GM23338 (cell line): Measurements from ENCODE around the gene DLG2. TPM values are rescaled to one million over a fixed set of nuclear protein-coding genes. Genes with fewer than 3 reads are reported as not detected.
A peak's percentile ranks its signal among the peaks of the same experiment; 100 is the strongest.

Experiments
- ATAC-seq: fragments of 200-7000 bp; cut with Tn5 transposase; 3 replicates; pipeline ENCODE4 v1.9.1; 2020
- DNase-seq: peaks from one replicate; pipeline ENCODE4 v3.0.0-alpha.2; 2015; ENCODE audit warnings: low spot score
- H2AFZ ChIP-seq: fragments of 200-600 bp; sonication (generic); 2 replicates; pipeline ENCODE4 v1.8.0; 2016; ENCODE audit warnings: antibody characterized with exemption, mild to moderate bottlenecking, moderate library complexity
- H3F3A ChIP-seq: fragments of 200-600 bp; sonication (generic); replicated peaks from 2 replicates; pipeline ENCODE4 v1.8.0; 2017; ENCODE audit warnings: antibody characterized with exemption, mixed run types, low read depth
- H3K27ac ChIP-seq: fragments of 200-600 bp; sonication (generic); 2 replicates; pipeline ENCODE4 v1.6.1; 2016; ENCODE audit warnings: low read depth
- H3K27me3 ChIP-seq: fragments of 200-600 bp; sonication (generic); 2 replicates; pipeline ENCODE4 v1.8.0; 2016; ENCODE audit warnings: mild to moderate bottlenecking, mixed run types, moderate library complexity; ENCODE audit not compliant: insufficient read depth
- H3K36me3 ChIP-seq: fragments of 200-600 bp; sonication (generic); 2 replicates; pipeline ENCODE4 v1.8.0; 2016; ENCODE audit warnings: mild to moderate bottlenecking; ENCODE audit not compliant: insufficient read depth
- H3K4me1 ChIP-seq: fragments of 200-600 bp; sonication (generic); 2 replicates; pipeline ENCODE4 v1.8.0; 2016; ENCODE audit warnings: mild to moderate bottlenecking, moderate library complexity; ENCODE audit not compliant: insufficient read depth
- H3K4me2 ChIP-seq: fragments of 200-600 bp; sonication (generic); 2 replicates; pipeline ENCODE4 v1.7.1; 2017; ENCODE audit warnings: mixed run types
- H3K4me3 ChIP-seq: fragments of 200-600 bp; sonication (generic); 2 replicates; pipeline ENCODE4 v1.6.1; 2016; ENCODE audit warnings: mixed run types
- H3K79me2 ChIP-seq: fragments of 200-600 bp; sonication (generic); replicated peaks from 2 replicates; pipeline ENCODE4 v1.8.0; 2017; ENCODE audit warnings: mild to moderate bottlenecking; ENCODE audit not compliant: insufficient read depth
- H3K9me2 ChIP-seq: fragments of 200-600 bp; sonication (generic); 2 replicates; pipeline ENCODE4 v1.8.0; 2017; ENCODE audit not compliant: insufficient read depth
- H4K20me1 ChIP-seq: fragments of 200-600 bp; sonication (generic); replicated peaks from 2 replicates; pipeline ENCODE4 v1.8.0; 2017; ENCODE audit warnings: mild to moderate bottlenecking; ENCODE audit not compliant: insufficient read depth
- H3K27ac Mint-ChIP-seq: 2 replicates; pipeline ENCODE4 v1.8.0; 2020; ENCODE audit warnings: inconsistent platforms, mild to moderate bottlenecking, moderate library complexity, mixed read lengths
- H3K27me3 Mint-ChIP-seq: 3 replicates; pipeline ENCODE4 v1.8.0; 2022; ENCODE audit warnings: low read depth, mild to moderate bottlenecking, moderate library complexity, mixed read lengths, inconsistent platforms; ENCODE audit not compliant: insufficient read depth, poor library complexity
- H3K36me3 Mint-ChIP-seq: 3 replicates; pipeline ENCODE4 v1.8.0; 2021; ENCODE audit warnings: low read depth, mild to moderate bottlenecking, inconsistent platforms, moderate library complexity, mixed read lengths
- H3K4me1 Mint-ChIP-seq: 3 replicates; pipeline ENCODE4 v1.8.0; 2020; ENCODE audit warnings: mild to moderate bottlenecking, inconsistent platforms, mixed read lengths
- H3K4me3 Mint-ChIP-seq: 3 replicates; pipeline ENCODE4 v1.8.0; 2021; ENCODE audit warnings: moderate library complexity, mild to moderate bottlenecking, inconsistent platforms, mixed read lengths
- H3K9me3 Mint-ChIP-seq: 3 replicates; pipeline ENCODE4 v1.8.0; 2020; ENCODE audit warnings: moderate library complexity, mild to moderate bottlenecking, inconsistent platforms, mixed read lengths
- CTCF ChIP-seq, 2 experiments: fragments of 200-600 bp in 1 of 2; sonication (generic) in 1 of 2; conservative IDR thresholded peaks; 2 replicates each; pipeline versions ENCODE4 v1.5.1 to v1.6.1; 2016 to 2017; ENCODE audit warnings: antibody characterized with exemption in 2 of 2, low read depth in 2 of 2, mild to moderate bottlenecking in 2 of 2, moderate library complexity in 1 of 2
- EZH2 ChIP-seq: fragments of 200-600 bp; sonication (generic); IDR thresholded peaks from one replicate; pipeline ENCODE4 v1.8.0; 2017; ENCODE audit warnings: antibody characterized with exemption, mild to moderate bottlenecking, low read depth; ENCODE audit not compliant: unreplicated experiment
- NANOG ChIP-seq: IDR thresholded peaks from 2 replicates; pipeline ENCODE4 v1.6.1; 2016; ENCODE audit warnings: antibody characterized with exemption, borderline replicate concordance
- ZNF331 ChIP-seq: fragments of 250-450 bp; sonication (Bioruptor Pico); IDR thresholded peaks from 2 replicates; pipeline ENCODE4 v1.5.0; 2020; ENCODE audit warnings: low read depth, mild to moderate bottlenecking, moderate library complexity
- polyA plus RNA-seq: library from polyadenylated mRNA; unstranded; fragments of >200 nt; fragmentation: Nextera tagmentation; extraction: Ambion mirVana; gene quantifications from 2 replicates; pipeline ENCODE4 v1.2.1, GENCODE V29; 2016
- total RNA-seq: library from RNA; depleted of rRNA; stranded (reverse); fragments of >200 nt; shearing (Covaris generic); gene quantifications from 2 replicates; pipeline ENCODE4 v1.2.3, GENCODE V29; 2014

The DLG2 gene
- total and polyA plus RNA-seq, 2 experiments from 2014 or later: 19.8 to 21.5 TPM

DNA sequence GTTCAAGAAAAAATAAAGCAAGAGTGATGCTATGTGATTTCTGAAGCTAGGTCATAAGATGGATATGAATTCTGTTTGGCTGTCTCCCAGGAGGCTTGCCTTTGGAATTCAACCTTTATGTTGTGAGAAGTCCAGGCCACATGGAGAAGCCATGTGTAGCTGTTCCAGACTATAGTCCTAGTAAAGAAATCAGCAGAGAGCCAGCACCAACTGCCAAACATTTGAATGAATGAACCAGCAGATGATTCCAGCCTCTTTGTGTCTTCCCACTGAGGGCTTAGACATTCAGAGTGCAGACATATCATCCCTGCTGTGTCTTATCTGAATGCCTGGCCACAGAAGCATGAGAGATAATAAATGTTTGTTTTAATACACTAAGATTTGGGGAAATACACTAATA is 1150.6 kb downstream of the DLG2 start:
- Histone ChIP-seq H4K20me1 (no peaks in the 10 kb centered on the region), H3F3A (no peaks in the 10 kb centered on the region), H2AFZ (no peak overlapping the region), H3K4me3 (no peak overlapping the region), H3K9me2 (no peaks in the 10 kb centered on the region), H3K4me1 (peaks cover 21% of the 10 kb centered on the region), H3K4me2 (no peak overlapping the region), H3K27ac (no peak overlapping the region), H3K79me2 (no peaks in the 10 kb centered on the region), H3K27me3 (no peaks in the 10 kb centered on the region), H3K36me3 (no peaks in the 10 kb centered on the region)
- ATAC-seq (no peak), DNase-seq (no peak)
- no peaks in the 10 kb centered on the region for H3K9me3 Mint-ChIP-seq
- H3K4me3 Mint-ChIP-seq: no peak overlapping the region
- H3K36me3 Mint-ChIP-seq: no peaks in the 10 kb centered on the region
- H3K27ac Mint-ChIP-seq: peak overlapping the region; percentile 22; the same call in 1 of the 2 replicates
- H3K4me1 Mint-ChIP-seq: peaks cover 21% of the 10 kb centered on the region
- no peaks in the 10 kb centered on the region for H3K27me3 Mint-ChIP-seq
- TF ChIP-seq ZNF331 (CRISPR knock-in tag): no peak

DNA sequence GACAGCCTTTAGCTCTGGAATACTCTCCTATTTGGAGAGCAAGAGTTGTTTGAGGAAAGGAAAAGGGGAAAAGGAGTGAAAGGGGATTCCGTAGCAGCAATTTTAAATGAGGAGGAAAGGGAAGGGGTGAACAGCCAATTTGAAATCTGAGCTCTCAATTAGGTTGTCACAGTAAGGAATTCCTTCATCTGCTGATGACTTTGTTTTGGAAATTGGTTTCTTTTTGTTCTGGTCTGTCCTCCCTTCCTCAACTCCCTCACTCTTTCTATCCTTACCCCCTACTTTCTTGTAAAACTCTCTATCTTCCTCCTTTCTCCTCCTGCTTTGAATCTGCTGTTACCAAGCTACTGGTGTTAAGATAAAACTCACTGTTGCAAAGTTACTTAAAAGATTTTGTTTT is 1155.6 kb downstream of the DLG2 start:
- no peak overlapping the region for H2AFZ ChIP-seq

GRCh38 chr11:84468235-84468634 is 1158.9 kb downstream of the DLG2 start:
- Histone ChIP-seq H3K4me3 (no peak overlapping the region), H3K27me3 (no peaks in the 10 kb centered on the region), H3F3A (no peaks in the 10 kb centered on the region), H3K36me3 (no peaks in the 10 kb centered on the region), H3K4me2 (no peak overlapping the region), H4K20me1 (no peaks in the 10 kb centered on the region), H2AFZ (no peak overlapping the region), H3K79me2 (no peaks in the 10 kb centered on the region), H3K9me2 (no peaks in the 10 kb centered on the region), H3K4me1 (peaks cover 29% of the 10 kb centered on the region), H3K27ac (no peak overlapping the region)
- H3K36me3 Mint-ChIP-seq: no peaks in the 10 kb centered on the region
- H3K27me3 Mint-ChIP-seq: no peaks in the 10 kb centered on the region
- H3K27ac Mint-ChIP-seq: no peak overlapping the region
- no peak for DNase-seq
- no peak for TF ChIP-seq EZH2
- TF ChIP-seq CTCF (conservative IDR thresholded peaks at IDR 0.05; ENCODE audit: low read depth in 2 of 2): peak in 1 of 2 experiments; percentile 39; a peak in 1 of 4 replicates
- H3K9me3 Mint-ChIP-seq: no peaks in the 10 kb centered on the region
- H3K4me3 Mint-ChIP-seq: no peak overlapping the region
- peaks cover 35% of the 10 kb centered on the region for H3K4me1 Mint-ChIP-seq
- no peak for ATAC-seq

More for the DNA sequence above, 1155.6 kb downstream of the DLG2 start:
- H3K27ac Mint-ChIP-seq: peak overlapping the region; percentile 85
- peaks cover 40% of the 10 kb centered on the region for H3K4me1 Mint-ChIP-seq
- Histone ChIP-seq H3K9me2 (no peaks in the 10 kb centered on the region), H3K79me2 (no peaks in the 10 kb centered on the region), H4K20me1 (no peaks in the 10 kb centered on the region), H3K4me3 (peak overlapping the region; percentile 37), H3K4me2 (peak overlapping the region; percentile 66), H3K36me3 (no peaks in the 10 kb centered on the region), H3K4me1 (peaks cover 34% of the 10 kb centered on the region), H3K27ac (peak overlapping the region; percentile 83), H3F3A (no peaks in the 10 kb centered on the region), H3K27me3 (no peaks in the 10 kb centered on the region)
- no peaks in the 10 kb centered on the region for H3K36me3 Mint-ChIP-seq
- ATAC-seq (peak; percentile 94), DNase-seq (peak; percentile 73)
- no peaks in the 10 kb centered on the region for H3K27me3 Mint-ChIP-seq
- no peaks in the 10 kb centered on the region for H3K9me3 Mint-ChIP-seq
- 0 out of 2 replicates have a peak, but pooled peaks have one; percentile 16 for TF ChIP-seq NANOG
- no peak for TF ChIP-seq ZNF331 (CRISPR knock-in tag)
- H3K4me3 Mint-ChIP-seq: peak overlapping the region; percentile 52
